ENCODE data around the gene MIER3.

Gene MIER3

DNA sequence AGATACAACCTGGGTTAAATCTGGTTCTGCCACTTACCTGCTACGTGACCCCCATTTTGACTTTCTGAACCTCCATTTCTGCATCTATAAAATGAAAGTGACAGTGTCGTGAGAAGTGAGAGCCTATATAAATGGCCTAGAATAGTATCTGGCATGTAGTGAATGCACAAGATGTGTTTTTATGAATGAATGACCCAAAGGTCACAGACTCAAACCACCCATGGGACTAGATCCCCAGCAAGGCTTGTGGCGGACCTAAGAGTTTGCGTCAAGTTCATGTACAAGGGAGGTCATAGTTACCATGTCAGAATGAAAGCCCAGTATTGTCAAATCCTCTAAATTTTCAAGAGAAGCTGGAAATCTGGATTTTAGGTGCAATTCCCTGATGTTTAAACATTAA lies 53.7 kb downstream of the MIER3 start:
- DNase-seq (ENCODE audit: low read depth in 2 of 3, low spot score in 1 of 3) = no peak

DNA sequence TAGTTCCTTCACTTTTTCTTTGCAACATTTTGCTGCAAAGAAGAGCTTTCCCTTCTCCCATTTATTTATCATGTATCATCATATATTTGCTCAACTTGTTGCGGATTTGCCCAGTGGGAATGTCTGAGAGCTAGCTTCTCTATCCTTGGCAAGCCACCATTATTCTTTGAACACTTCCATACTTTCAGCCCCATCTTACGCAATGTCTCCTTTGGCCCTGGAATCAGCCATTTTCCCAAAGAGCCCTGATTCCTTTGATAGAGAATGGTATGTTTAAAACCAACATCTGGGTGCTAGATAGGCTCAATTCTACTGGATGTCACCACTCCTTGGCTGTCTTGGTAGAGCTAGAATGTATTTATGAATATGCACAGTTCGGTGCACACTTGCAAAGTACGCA lies 55.2 kb downstream of the MIER3 start:
- no peak for DNase-seq (ENCODE audit: low read depth in 2 of 3, low spot score in 1 of 3)

DNA sequence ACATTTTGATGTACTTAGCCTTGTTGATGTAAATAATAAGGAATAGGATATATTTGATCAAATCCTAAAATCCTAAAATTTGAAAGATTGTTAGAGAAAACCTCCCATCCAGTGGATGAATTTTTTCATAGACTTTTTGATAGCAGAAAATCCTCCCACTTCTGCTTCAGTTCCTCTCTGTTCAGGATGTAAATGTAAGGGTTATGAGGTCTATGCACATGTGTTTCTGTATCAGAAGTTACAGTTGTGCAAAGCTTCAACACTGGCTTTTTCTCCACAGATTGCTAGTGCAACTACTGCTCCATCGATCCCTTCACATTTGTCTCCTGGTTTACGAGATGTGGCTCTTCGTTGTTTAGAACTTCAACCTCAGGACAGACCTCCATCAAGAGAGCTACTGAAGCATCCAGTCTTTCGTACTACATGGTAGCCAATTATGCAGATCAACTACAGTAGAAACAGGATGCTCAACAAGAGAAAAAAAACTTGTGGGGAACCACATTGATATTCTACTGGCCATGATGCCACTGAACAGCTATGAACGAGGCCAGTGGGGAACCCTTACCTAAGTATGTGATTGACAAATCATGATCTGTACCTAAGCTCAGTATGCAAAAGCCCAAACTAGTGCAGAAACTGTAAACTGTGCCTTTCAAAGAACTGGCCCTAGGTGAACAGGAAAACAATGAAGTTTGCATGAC lies 58.5 kb downstream of the MIER3 start:
- no peak for DNase-seq (ENCODE audit: low read depth in 2 of 3, low spot score in 1 of 3)

DNA sequence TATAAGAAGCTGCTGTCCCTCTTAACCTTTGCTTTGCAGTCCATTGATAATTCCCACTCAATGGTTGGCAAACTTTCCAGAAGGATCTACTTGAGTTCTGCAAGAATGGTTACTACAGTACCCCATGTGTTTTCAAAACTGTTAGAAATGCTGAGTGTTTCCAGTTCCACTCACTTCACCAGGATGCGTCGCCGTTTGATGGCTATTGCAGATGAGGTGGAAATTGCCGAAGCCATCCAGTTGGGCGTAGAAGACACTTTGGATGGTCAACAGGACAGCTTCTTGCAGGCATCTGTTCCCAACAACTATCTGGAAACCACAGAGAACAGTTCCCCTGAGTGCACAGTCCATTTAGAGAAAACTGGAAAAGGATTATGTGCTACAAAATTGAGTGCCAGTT lies 70.4 kb downstream of the MIER3 start:
- DNase-seq (ENCODE audit: low read depth in 2 of 3, low spot score in 1 of 3) = no peak

DNA sequence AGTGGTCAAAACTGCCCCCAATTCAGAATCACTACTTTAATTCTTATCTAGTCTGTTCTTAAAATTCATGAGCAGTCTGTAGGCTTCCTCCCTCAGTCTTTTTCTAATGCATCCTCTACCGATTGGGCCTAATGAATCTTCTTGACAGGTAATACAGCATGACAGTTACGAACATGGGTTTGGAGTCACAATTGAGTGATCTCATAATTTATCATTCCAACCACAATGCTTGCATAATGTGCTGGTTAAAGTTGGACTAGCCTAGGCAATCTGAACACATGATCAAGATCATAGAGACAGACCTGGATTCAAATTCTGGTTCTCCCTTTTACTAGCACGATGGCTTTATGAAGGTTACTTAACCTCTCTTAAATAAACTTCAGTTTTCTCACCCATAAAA lies 75.6 kb downstream of the MIER3 start:
- no peak for DNase-seq (ENCODE audit: low read depth in 2 of 3, low spot score in 1 of 3)

DNA sequence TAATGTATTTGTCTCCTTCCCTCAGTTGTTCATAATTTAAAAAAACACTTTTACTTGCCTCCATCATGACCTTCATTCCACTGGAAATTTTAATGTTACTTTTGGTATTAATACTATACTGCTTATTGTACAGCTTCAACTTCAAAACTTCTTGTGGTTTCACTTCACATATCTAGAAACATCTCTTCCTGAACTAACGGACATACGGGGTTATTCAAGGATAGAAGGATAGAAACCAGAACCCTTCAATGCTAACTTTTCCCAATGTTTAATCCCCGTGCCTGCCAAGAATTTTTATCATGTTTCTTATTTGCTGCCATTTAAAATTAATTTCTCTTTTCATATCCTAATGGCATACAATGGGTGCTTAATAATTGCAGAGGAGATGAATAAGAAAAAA lies 78.9 kb downstream of the MIER3 start:
- no peak for DNase-seq (ENCODE audit: low read depth in 2 of 3, low spot score in 1 of 3)

DNA sequence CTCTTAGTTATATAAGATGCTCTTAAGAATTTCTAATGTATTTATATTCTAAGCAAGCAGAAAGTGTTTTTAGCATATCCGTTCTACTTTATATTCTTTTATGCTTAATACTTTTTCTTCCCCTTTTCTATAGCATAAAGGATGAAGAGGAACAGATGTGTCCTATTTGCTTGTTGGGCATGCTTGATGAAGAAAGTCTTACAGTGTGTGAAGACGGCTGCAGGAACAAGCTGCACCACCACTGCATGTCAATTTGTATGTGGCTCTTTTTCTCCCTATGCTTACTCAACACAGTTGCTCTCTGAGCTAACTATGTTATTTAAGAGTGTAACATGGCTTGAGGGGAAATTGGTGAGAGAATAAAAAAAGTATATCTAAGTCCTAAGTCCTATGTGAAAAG lies 80.1 kb downstream of the MIER3 start:
- DNase-seq (ENCODE audit: low read depth in 2 of 3, low spot score in 1 of 3) = no peak

All from stimulated activated CD4-positive, alpha-beta T cell treated with anti-CD3 and anti-CD28 coated beads, Interleukin-12 subunit alpha, Interleukin-12 subunit beta, amount 100 ng/mL, for 48 hours (primary cell).